Mesendoderm (in vitro differentiated cells): ENCODE data around the gene IFI35.

Experiments
- DNase-seq: peaks from one replicate; pipeline ENCODE4 v3.0.0; 2013
- H2AK5ac ChIP-seq: 2 replicates; pipeline ENCODE4 v1.6.1; 2013; ENCODE audit warnings: low read length, inconsistent platforms
- H2BK120ac ChIP-seq: 2 replicates; pipeline ENCODE4 v1.6.1; 2013; ENCODE audit warnings: low read depth, mild to moderate bottlenecking, low read length, moderate library complexity, mixed read lengths
- H2BK15ac ChIP-seq: replicated peaks from 2 replicates; pipeline ENCODE4 v1.6.1; 2013; ENCODE audit warnings: low read depth, mild to moderate bottlenecking, moderate library complexity
- H2BK5ac ChIP-seq: 2 replicates; pipeline ENCODE4 v1.6.1; 2013; ENCODE audit warnings: low read length, inconsistent platforms
- H3K18ac ChIP-seq: 2 replicates; pipeline ENCODE4 v1.6.1; 2013; ENCODE audit warnings: mild to moderate bottlenecking, low read length, mixed read lengths
- H3K23ac ChIP-seq: one replicate; pipeline ENCODE4 v1.6.1; 2013; ENCODE audit warnings: low read length
- H3K27ac ChIP-seq: 2 replicates; pipeline ENCODE4 v1.5.1; 2013; ENCODE audit warnings: low read depth, mild to moderate bottlenecking, inconsistent platforms, low read length, moderate library complexity
- H3K27me3 ChIP-seq: 2 replicates; pipeline ENCODE4 v1.6.1; 2013; ENCODE audit warnings: low read length, control low read depth, mild to moderate bottlenecking, inconsistent platforms; ENCODE audit not compliant: insufficient read depth, poor library complexity
- H3K36me3 ChIP-seq: 2 replicates; pipeline ENCODE4 v1.6.1; 2013; ENCODE audit warnings: low read length, inconsistent platforms; ENCODE audit not compliant: control insufficient read depth, insufficient read depth
- H3K4ac ChIP-seq: one replicate; pipeline ENCODE4 v1.6.1; 2013; ENCODE audit warnings: low read depth, mild to moderate bottlenecking, low read length, moderate library complexity
- H3K4me1 ChIP-seq: 2 replicates; pipeline ENCODE4 v1.6.1; 2013; ENCODE audit warnings: low read depth, low read length, inconsistent platforms; ENCODE audit not compliant: control insufficient read depth
- H3K4me2 ChIP-seq: 2 replicates; pipeline ENCODE4 v1.6.1; 2013; ENCODE audit warnings: low read length
- H3K4me3 ChIP-seq: 2 replicates; pipeline ENCODE4 v1.5.1; 2013; ENCODE audit warnings: mild to moderate bottlenecking, low read length
- H3K56ac ChIP-seq: one replicate; pipeline ENCODE4 v1.6.1; 2013; ENCODE audit warnings: low read length
- H3K79me1 ChIP-seq: 2 replicates; pipeline ENCODE4 v1.6.1; 2013; ENCODE audit warnings: low read length, inconsistent platforms
- H3K79me2 ChIP-seq: 2 replicates; pipeline ENCODE4 v1.6.1; 2013; ENCODE audit warnings: mild to moderate bottlenecking, low read length; ENCODE audit not compliant: control insufficient read depth, insufficient read depth
- H3K9ac ChIP-seq: 2 replicates; pipeline ENCODE4 v1.6.1; 2013; ENCODE audit warnings: low read length, inconsistent platforms
- H4K5ac ChIP-seq: one replicate; pipeline ENCODE4 v1.6.1; 2013; ENCODE audit warnings: low read length
- H4K8ac ChIP-seq: one replicate; pipeline ENCODE4 v1.6.1; 2013; ENCODE audit warnings: low read depth, mild to moderate bottlenecking, control low read depth, low read length, moderate library complexity
- WGBS: extraction: QIAGEN DNeasy Blood & Tissue Kit; methylation state at CpG from one replicate; pipeline ENCODE4 v1.1.7; 2013; ENCODE audit warnings: low lambda C conversion rate, missing lambda C conversion rate; ENCODE audit not compliant: insufficient coverage; ENCODE audit errors: extremely low coverage; 5-methylcytosine and 5-hydroxymethylcytosine counted together

Gene IFI35

GRCh38 chr17:43018008-43018853 lies 11.6 kb downstream of the IFI35 start:
- no peak overlapping the region for H3K4me3 ChIP-seq

GRCh38 chr17:43018932-43019331 lies 12.3 kb downstream of the IFI35 start:
- no CpG with 5 or more reads among the region's 4 CpGs for WGBS
- Histone ChIP-seq H3K23ac (no peak overlapping the region), H3K4me1 (peaks cover 9% of the 10 kb centered on the region), H4K5ac (no peak overlapping the region), H3K36me3 (peaks cover 5% of the 10 kb centered on the region), H3K4me2 (no peak overlapping the region), H3K18ac (no peak overlapping the region), H3K79me2 (peaks cover 24% of the 10 kb centered on the region), H2AK5ac (no peak overlapping the region), H4K8ac (no peak overlapping the region), H2BK5ac (no peak overlapping the region), H3K9ac (no peak overlapping the region), H3K56ac (no peak overlapping the region), H3K27ac (no peak overlapping the region), H3K27me3 (no peaks in the 10 kb centered on the region), H2BK15ac (no peak overlapping the region), H3K4ac (no peak overlapping the region), H2BK120ac (no peak overlapping the region), H3K4me3 (no peak overlapping the region), H3K79me1 (peaks cover 15% of the 10 kb centered on the region)
- DNase-seq = no peak

More at GRCh38 chr17:43018008-43018853, 11.6 kb downstream of the IFI35 start:
- H3K36me3 ChIP-seq = peaks cover 5% of the 10 kb centered on the region
- peaks cover 15% of the 10 kb centered on the region for H3K79me1 ChIP-seq
- H3K27ac ChIP-seq = no peak overlapping the region
- peaks cover 9% of the 10 kb centered on the region for H3K4me1 ChIP-seq
- DNase-seq = peak; percentile 93
- H2BK5ac ChIP-seq = no peak overlapping the region
- H3K9ac ChIP-seq = no peak overlapping the region
- H3K23ac ChIP-seq = no peak overlapping the region
- H3K18ac ChIP-seq = no peak overlapping the region
- no peak overlapping the region for H2BK120ac ChIP-seq
- H3K4me2 ChIP-seq = no peak overlapping the region
- H3K56ac ChIP-seq = no peak overlapping the region
- peaks cover 24% of the 10 kb centered on the region for H3K79me2 ChIP-seq
- H2BK15ac ChIP-seq = no peak overlapping the region
- no peaks in the 10 kb centered on the region for H3K27me3 ChIP-seq
- H4K8ac ChIP-seq = no peak overlapping the region
- no CpG with 5 or more reads among the region's 19 CpGs for WGBS
- H4K5ac ChIP-seq = no peak overlapping the region
- H3K4ac ChIP-seq = no peak overlapping the region
- no peak overlapping the region for H2AK5ac ChIP-seq

- Histone ChIP-seq H3K23ac (no peak overlapping the region), H3K36me3 (peaks cover 5% of the 10 kb centered on the region), H3K4ac (no peak overlapping the region), H3K27me3 (no peaks in the 10 kb centered on the region), H3K79me2 (peaks cover 24% of the 10 kb centered on the region), H2BK120ac (no peak overlapping the region), H3K18ac (no peak overlapping the region), H3K9ac (peak overlapping the region; percentile 72), H4K8ac (no peak overlapping the region), H3K4me1 (peaks cover 9% of the 10 kb centered on the region), H3K56ac (peak overlapping the region; percentile 85), H2AK5ac (no peak overlapping the region), H3K79me1 (peaks cover 15% of the 10 kb centered on the region), H4K5ac (no peak overlapping the region), H2BK5ac (no peak overlapping the region), H3K27ac (no peak overlapping the region), H3K4me2 (no peak overlapping the region), H3K4me3 (no peak overlapping the region), H2BK15ac (no peak overlapping the region)
- WGBS = no CpG with 5 or more reads among the region's 7 CpGs
- no peak for DNase-seq
These were observed 12.8 kb downstream of the IFI35 start for GRCh38 chr17:43019418-43019817.

- Histone ChIP-seq H2BK15ac (no peak overlapping the region), H3K9ac (peak overlapping the region; percentile 72), H2AK5ac (peak overlapping the region; percentile 74), H3K56ac (peak overlapping the region; percentile 85), H3K36me3 (peaks cover 4% of the 10 kb centered on the region), H2BK5ac (peak overlapping the region; percentile 32), H2BK120ac (no peak overlapping the region), H3K4me2 (peak overlapping the region; percentile 29), H3K79me1 (peaks cover 15% of the 10 kb centered on the region), H3K4me1 (peaks cover 9% of the 10 kb centered on the region), H3K27me3 (no peaks in the 10 kb centered on the region), H3K4ac (peak overlapping the region; percentile 5), H3K79me2 (peaks cover 24% of the 10 kb centered on the region), H3K23ac (peak overlapping the region; percentile 89), H3K18ac (no peak overlapping the region), H4K8ac (no peak overlapping the region), H3K27ac (no peak overlapping the region), H4K5ac (no peak overlapping the region), H3K4me3 (no peak overlapping the region)
- no CpG with 5 or more reads among the region's 6 CpGs for WGBS
- peak; percentile 81 for DNase-seq
These were observed 13.5 kb downstream of the IFI35 start for GRCh38 chr17:43020030-43020621.

- Histone ChIP-seq H3K18ac (peak overlapping the region; percentile 45), H3K9ac (peak overlapping the region; percentile 98), H3K4me2 (peak overlapping the region; percentile 62), H2BK120ac (no peak overlapping the region), H3K4ac (peak overlapping the region; percentile 97), H3K27me3 (no peaks in the 10 kb centered on the region), H3K23ac (peak overlapping the region; percentile 70), H2AK5ac (no peak overlapping the region), H3K4me3 (peak overlapping the region; percentile 87), H3K79me2 (peaks cover 24% of the 10 kb centered on the region), H3K56ac (peak overlapping the region; percentile 99), H2BK5ac (no peak overlapping the region), H3K79me1 (peaks cover 15% of the 10 kb centered on the region), H4K5ac (no peak overlapping the region), H3K4me1 (peaks cover 9% of the 10 kb centered on the region), H3K27ac (peak overlapping the region; percentile 85), H2BK15ac (no peak overlapping the region), H3K36me3 (peaks cover 4% of the 10 kb centered on the region), H4K8ac (no peak overlapping the region)
- no CpG with 5 or more reads among the region's 40 CpGs for WGBS
- peak; percentile 93 for DNase-seq
These were observed 14.5 kb downstream of the IFI35 start for GRCh38 chr17:43020789-43021740.
